HUDEP-2 (cell line): ENCODE results near the gene UIMC1.
"Not testable (repeated sequence)": the region's sequence is repeated elsewhere in the genome, so short reads cannot be mapped to it uniquely, and the experiment has no call there.

Source experiments
- DNase-seq, 76 experiments: peaks; one replicate each; lab custom pipeline; 2025; ENCODE audit not compliant: unreplicated experiment in 76 of 76; lab: John Stamatoyannopoulos, UW

The UIMC1 gene

GRCh38 chr5:177006265-177006972 lies at the start of gene UIMC1:
TSS of gene UIMC1 (minus strand) at chr5:177006779. CDS start at chr5:176982615, 24,164 bp downstream.
- peak; percentile 34 to 92 (median 84) for DNase-seq

DNA sequence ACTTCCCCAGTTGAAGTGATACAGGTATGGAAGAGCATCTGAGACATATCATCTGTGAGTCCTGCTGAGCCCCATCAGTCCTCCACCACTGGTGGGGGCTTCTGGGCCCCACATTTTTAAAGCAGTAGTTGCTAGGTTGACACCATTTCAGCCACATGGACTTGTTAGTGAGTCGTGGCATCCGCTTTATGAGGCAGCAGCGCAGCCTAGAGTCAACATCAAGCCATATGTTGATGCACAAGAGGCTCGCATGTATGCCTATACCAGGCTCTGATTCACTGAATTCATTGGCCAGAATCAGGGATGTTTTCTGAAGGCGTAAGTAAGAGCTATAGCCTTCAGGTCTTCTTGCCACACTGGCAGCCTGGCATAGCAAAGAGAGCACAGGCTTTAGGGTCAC lies 42.7 kb upstream of the UIMC1 start:
- peak in 3 of 76 experiments; percentile 2 to 18 (median 13) for DNase-seq

- DNase-seq: not testable (repeated sequence)
Measured at GRCh38 chr5:177048531-177048930, 42.0 kb upstream of the UIMC1 start.

DNA sequence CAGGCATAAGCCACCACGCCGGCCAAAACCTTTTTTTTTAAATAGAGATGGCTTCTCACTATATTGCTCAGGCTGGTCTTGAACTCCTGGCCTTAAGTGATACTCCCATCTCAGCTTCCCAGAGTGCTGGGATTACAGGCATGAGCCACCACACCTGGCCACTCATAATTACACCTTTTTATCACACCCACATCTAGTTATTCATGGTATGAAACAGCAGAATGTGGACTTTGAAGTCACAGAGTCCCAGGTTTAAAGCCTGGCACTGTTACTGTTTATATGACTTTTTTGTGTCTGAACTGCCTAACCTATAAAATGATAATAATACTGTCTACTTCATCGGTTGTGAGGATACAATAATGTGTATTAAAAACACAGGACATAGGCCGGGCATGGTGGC lies 39.1 kb upstream of the UIMC1 start:
- no peak for DNase-seq

DNA sequence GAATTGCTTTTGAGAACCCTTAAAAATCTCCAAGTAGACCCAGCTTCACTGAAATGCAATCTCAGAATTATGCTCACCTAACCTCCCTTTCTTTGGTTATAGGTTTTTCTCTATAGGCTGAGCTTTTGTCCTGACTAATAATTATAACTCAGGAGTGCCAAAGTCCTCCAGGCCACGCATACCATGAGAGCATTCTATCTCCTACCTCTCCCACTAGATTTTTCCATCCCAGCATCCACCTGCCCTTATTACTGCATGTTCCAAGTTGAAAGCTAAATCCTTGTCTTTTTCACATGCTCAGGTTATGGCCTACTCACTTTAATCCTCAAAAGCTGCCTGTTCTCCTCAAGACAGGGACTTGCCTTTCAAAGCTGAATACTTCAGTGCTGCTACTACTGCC lies 38.1 kb upstream of the UIMC1 start:
- no peak for DNase-seq

- DNase-seq: no peak
Measured at GRCh38 chr5:177043958-177044357, 37.4 kb upstream of the UIMC1 start.

- no peak for DNase-seq
Measured at GRCh38 chr5:177043114-177043513, 36.5 kb upstream of the UIMC1 start.

DNA sequence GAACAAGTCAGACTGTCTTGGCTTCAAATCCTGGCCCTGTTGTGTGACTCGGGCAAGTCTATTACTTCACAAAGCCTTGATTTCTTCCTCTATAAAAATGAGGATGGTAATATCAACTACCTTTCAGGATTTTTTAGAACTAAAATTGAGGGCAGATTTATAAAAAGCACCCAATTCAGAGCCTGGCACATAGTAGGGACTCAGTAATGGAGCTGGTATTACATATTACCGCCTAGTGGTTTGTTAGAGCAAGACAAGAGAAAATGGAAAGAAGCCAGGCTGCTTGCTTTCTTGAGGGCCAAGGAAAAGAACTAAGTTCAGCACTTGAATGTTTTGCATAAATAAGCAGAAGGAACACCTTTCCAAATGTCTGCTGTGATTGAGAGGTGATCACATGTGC lies 35.4 kb upstream of the UIMC1 start:
- DNase-seq: no peak

DNA sequence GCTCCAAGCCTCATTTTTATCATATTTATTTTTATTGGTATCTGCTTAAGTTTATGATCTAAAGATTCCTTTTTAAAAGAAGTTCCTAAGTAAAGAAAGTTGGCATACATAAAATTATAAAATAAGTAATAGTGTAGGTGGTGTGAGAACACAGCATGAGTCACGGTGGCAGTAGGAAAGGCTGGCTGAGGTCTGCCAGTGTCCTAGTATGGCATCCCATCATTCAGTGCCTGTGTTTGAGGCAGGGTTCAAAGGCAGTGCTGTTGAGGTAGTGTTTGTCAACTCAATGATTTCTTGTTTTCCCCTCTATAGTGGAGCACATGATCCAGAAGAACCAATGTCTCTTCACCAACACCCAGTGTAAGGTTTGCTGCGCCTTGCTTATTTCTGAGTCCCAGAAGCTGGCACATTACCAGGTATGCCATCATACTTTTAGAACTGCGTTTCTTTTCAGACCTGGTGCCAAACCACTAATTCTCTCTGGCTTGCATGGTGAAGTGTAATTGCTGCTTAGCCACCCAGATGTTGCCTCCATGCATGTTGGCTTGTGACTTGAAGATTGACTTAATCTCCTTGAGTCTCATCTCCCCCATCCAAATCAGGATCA lies 34.3 kb upstream of the UIMC1 start:
- no peak for DNase-seq

GRCh38 chr5:177036921-177037320 lies 30.3 kb upstream of the UIMC1 start:
- DNase-seq: no peak

GRCh38 chr5:177036443-177036842 lies 29.9 kb upstream of the UIMC1 start:
- no peak for DNase-seq

DNA sequence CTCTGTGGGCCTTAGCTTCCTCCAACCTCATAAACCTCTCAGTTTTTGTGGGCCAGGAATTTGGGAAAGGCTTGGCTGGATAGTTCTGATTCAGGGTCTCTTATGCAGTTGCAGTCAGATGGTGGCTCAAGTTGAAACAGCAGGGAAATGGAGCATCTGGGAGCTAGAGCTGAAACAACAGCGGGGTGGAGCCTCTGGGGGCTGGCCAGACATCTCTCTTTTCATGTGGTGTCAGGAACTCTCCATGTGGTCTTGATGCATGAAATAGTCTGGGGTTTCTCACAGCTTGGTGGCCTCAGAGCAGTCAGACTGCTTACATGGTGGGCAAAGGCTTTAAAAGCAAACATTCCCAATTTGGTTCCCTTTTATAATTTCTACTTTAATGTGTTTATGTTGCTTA lies 29.4 kb upstream of the UIMC1 start:
- DNase-seq: no peak

- DNase-seq: no peak
Measured at GRCh38 chr5:177029498-177029897, 22.9 kb upstream of the UIMC1 start.

DNA sequence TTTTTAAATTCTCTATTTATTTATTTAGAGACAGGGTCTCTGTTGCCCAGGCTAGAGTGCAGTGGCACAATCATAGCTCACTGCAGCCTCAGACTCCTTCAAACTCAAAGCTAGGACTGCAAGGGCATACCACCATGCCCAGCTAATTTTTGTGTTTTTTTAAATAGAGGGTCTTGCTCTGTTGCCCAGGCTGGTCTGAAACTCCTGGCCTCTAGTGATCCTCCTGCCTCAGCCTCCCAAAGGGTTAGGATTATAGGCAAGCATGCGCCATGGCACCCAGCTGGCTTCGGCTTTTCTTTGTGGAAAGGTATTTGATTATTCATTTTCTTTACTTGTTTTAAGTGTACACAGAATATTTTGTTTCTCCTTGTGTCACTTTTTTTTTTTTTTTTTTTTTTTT lies 21.1 kb upstream of the UIMC1 start:
- no peak for DNase-seq

- DNase-seq: peak in 13 of 76 experiments; percentile 4 to 44 (median 13)
Measured at GRCh38 chr5:177025101-177025601, 18.6 kb upstream of the UIMC1 start.

DNA sequence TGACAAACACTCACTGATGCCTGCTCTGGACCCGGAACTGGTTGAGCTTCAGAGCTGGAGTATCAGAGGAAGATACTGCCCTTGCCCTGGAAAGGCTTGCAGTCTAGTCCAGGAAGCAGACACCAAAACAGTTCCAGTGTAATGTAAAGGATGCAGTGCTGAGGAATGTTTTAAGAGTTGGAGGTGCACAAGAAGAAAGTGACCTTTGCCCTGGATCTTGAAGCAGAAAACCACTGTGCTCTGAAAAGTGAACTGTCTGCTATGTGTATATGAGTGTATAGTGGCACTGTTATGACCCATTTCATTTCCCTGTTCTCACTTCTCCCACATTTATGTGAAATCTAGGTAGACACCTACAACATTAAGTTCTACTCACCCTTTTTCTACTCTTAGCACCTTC lies 18.0 kb upstream of the UIMC1 start:
- DNase-seq: no peak

GRCh38 chr5:177023303-177023664 lies 16.7 kb upstream of the UIMC1 start:
- DNase-seq: peak in 3 of 76 experiments; percentile 3 to 17 (median 10)

- peak in 75 of 76 experiments; percentile 17 to 91 (median 81) for DNase-seq
Measured at GRCh38 chr5:177022386-177023302, 16.1 kb upstream of the UIMC1 start, which contains the start of gene ZNF346. TSS of gene ZNF346 (plus strand) at chr5:177022696. CDS start at chr5:177022739, 43 bp downstream.

GRCh38 chr5:177020033-177020432 lies 13.5 kb upstream of the UIMC1 start:
- DNase-seq: no peak

DNA sequence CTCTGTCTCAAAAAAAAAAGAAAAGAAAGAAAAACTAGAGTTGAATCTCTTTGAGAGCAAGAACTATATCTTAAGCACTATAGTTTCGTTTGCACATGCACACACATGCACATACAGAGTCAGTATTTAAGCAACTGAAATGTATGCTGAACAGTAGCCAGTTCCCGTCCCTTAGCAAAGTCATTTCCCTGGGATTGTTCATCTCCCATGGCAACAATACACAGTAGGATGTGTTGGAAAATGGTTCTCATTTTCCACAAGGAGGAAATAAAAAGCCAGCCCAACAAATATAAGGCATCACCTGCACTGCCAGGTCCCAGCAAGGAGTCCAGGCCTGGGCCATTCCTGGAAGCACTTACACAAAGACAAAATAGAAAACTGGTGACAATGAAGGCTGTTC lies 11.8 kb upstream of the UIMC1 start:
- no peak for DNase-seq

DNA sequence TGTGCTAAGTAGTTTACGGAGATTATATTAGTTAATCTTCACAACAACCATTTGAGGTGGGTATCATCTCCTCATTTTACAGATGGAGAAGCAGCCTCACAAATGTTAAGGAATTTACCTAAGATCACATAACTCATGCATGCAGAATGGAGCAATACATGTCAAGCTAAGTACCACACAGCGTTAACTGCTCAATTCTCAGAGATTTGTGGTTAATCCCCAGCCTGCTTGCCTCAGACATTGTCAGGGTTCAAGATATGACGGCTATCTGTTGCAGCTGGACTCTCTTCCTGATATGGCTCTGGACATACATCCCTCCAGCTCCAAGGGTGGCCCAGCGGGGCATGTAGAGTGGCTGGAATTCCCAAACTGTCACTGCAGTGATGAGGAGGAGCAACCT lies 8.6 kb upstream of the UIMC1 start:
- no peak for DNase-seq
